Fibroblast of skin of scalp (primary cell): ENCODE results near the gene SLC16A5.
A peak's percentile ranks its signal among the peaks of the same experiment; 100 is the strongest.
"Not testable (repeated sequence)": the region's sequence is repeated elsewhere in the genome, so short reads cannot be mapped to it uniquely, and the experiment has no call there.

Experiments
- DNase-seq: peaks from one replicate; pipeline ENCODE4 v3.0.0-alpha.2; 2013

Gene SLC16A5

DNA sequence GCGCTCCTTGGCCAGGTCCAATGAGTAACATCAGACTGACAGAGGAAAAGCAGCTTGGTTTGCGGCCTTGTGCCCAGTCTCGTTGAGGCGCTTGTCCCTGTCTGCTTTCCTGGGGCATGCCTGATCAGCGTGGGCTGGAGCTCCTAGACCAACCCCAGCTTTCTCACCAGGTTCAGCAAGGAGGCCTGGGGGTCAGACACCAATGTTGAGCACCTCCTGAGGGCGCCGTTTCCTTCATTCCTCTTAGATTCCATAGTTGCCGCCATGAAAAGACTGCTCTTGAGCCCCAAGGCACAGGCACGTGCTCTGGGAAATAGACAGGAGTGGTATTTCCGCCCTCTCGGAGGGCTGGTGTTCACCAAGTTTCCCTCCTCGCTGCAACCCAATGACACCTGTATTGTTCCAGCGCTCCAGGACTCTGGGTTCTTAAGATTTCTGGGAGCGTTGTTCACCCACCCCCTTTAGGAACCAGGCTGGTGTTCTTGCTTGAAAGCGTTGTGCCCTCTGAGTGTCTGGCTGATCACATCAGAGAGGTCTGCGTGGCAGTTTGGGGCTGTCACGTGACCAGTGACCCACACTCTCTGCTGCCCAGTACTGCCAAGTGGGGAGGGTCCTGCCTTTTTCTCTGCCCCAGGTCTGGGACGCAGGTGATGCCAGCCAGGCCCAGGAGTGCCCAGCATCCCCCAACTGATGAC is 22.7 kb upstream of the SLC16A5 start:
- DNase-seq = no peak

- DNase-seq = peak; percentile 33
Measured at GRCh38 chr17:75065562-75066151, 22.1 kb upstream of the SLC16A5 start.

- no peak for DNase-seq
Measured at GRCh38 chr17:75067856-75068255, 19.9 kb upstream of the SLC16A5 start.

DNA sequence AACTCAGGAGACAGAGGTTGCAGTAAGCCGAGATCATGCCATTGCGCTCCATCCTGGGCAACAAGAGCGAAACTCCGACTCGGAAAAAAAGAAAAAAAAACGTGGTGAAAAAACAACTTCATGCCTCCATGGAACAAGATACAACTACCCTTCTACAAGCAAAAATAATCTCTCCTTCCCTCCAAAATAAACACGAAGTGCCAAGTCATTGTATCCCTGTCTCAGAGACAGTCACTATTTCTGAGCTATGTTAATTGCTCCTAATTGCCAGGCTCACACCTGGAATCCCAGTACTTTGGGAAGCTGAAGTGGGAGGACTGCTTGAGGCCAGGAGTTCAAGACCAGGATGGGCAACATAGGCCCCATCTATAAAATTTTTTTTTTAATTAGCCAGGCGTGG is 19.0 kb upstream of the SLC16A5 start:
- DNase-seq = no peak

DNA sequence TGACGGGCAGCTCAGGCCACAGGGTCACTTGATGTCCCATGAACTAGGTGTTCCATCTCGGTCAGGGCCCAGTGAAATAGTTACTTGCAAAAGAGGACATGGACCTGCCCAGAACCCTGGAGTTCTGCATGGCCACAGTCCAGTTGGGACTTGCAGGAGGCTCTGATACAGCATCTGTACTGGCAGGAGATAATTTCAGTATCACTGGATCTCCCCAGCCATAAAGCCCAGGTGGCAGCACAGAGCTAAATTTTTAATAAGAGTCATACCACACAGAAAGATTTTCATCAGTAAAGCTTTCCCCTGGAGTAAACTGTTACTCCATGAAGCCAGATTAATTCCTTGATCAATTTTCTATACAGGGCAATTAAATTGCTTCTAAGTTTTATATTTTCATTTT is 18.0 kb upstream of the SLC16A5 start:
- DNase-seq = peak; percentile 34

GRCh38 chr17:75071478-75072271 is 16.1 kb upstream of the SLC16A5 start:
- not testable (repeated sequence) for DNase-seq

DNA sequence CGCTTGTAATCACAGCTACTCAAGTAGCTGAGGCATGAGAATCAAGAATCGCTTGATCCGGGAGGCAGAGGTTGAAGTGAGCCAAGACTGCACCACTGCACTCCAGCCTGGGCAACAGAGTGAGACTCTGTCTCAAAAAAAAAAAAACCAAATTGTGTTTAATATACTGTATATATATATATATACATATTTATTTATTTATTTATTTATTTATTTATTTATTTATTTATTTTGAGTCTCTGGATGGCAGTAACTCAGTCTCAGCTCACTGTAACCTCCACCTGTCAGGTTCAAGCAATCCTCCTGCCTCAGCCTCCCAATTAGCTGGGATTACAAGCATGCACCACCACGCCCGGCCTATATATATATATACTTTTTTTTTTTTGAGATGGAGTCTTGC is 14.8 kb upstream of the SLC16A5 start:
- not testable (repeated sequence) for DNase-seq

- DNase-seq = no peak
Measured at GRCh38 chr17:75073618-75074047, 14.1 kb upstream of the SLC16A5 start.

- no peak for DNase-seq
Measured at GRCh38 chr17:75074532-75074931, 13.2 kb upstream of the SLC16A5 start.

- DNase-seq = no peak
Measured at GRCh38 chr17:75075597-75076336, 12.0 kb upstream of the SLC16A5 start.

- DNase-seq = no peak
Measured at GRCh38 chr17:75077072-75077495, 10.7 kb upstream of the SLC16A5 start.

DNA sequence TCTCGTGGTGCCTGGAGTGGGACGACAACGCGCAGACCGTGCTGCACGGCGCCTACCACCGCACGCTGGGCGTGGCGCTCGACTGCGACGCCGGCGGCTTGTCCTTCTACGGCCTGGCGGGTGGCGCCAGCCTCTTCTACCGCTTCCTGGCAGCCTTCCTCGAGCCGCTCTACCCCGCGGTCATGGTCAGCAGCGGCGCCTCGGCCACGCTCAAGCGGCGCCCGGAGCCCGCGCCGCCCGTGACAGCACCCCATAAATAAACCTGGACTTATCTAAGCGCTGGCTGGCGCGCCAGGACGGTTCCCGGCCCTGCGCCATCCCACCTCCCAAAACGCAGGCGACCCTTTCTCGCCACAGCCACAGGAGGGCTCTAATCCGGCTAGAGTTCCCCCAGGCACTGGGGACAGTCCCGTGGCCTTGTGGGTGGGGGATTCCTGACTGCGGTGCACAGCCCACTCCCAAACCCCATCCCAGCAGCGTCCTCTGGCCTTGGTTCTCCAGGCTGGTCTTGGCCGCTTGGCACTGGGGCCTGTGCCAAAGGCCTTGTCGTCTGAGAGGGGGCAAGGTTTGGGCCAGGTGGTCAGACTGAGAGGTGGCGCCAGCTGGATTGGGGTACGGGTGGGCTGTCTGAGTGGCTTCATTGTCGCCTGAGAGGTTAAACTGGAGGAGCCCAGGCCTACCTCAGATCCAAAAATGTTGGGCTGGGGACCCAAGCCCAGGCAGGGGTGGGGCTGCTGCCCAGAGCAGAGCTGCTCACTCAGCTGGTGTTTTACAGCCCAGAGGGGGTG is 10.1 kb upstream of the SLC16A5 start:
- DNase-seq = peak; percentile 30

GRCh38 chr17:75078284-75079022 is 9.3 kb upstream of the SLC16A5 start:
- peak; percentile 89 for DNase-seq

- no peak for DNase-seq
Measured at GRCh38 chr17:75079023-75079373, 8.8 kb upstream of the SLC16A5 start.

GRCh38 chr17:75081611-75082540 is 5.9 kb upstream of the SLC16A5 start:
- DNase-seq = no peak

DNA sequence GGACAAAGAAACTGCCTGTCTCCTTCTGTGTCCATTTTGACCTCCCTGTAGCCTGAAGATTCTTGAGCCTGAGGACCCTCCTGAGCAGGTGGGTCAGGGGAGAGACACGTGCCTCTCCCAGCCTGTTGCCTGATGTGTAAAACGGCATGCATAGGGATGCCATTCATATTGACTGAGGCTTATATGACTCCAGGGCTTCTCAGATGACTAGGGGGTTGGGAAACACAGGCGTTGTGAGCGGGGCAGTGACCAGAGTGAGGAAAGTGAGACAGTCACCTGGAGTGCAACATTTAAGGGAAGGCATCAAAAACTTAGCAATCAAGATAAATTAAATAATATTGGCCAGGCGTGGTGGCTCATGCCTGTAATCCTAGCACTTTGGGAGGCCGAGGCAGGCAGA is 5.1 kb upstream of the SLC16A5 start:
- DNase-seq = no peak

- DNase-seq = peak; percentile 43
Measured at GRCh38 chr17:75084039-75084660, 3.6 kb upstream of the SLC16A5 start.

DNA sequence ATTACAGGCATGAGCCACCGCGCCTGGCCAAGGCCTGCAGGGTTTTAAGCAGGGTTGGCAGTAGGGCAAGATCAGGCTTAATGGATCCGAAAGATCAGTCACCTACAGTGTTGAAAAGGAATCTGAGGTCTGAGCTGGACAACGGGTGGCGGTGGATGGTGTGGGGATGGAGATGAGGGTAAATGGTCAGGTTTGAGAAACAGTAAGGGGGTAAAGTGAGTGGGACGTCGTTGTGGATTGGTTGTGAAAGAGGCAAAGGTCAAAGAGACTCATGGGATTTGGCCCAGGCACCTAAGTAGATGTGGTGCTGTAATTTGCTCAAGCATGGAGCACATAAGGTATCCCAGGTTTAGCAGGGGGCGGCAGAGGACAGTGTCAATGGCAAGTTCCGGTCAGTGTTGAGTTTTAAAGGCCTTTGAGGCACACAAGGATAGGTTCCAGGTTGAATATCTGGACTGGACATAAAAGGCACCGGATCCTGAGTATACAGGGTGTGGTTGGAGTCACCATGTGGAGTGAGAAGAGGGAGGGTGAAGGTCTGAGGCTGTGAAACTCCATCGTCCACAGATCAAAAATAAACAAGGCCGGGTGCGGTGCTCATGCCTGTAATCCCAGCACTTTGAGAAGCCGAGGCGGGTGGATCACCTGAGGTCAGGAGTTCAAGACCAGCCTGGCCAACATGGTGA is 1.1 kb upstream of the SLC16A5 start:
- no peak for DNase-seq

DNA sequence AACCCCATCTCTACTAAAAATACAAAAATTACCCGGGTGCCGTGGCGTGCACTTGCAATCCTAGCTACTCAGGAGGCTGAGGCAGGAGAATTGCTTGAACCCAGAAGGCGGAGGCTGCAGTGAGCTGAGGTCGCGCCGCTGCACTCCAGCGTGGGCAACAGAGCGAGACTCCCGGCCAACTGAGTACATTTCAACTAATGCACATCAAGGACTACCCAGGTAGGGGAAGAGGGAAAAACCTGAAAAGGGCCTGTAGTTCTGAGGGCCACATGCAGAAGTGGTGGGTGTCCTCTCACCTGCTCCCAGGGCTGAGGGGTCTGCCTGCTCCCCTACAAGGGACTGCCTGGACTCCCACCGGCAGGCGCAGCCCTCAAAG is 584 bp upstream of the SLC16A5 start:
- DNase-seq = no peak
